NT2/D1 (cell line): ENCODE results near the gene CFAP20DC.

Experiments
- SUZ12 ChIP-seq: IDR thresholded peaks from 2 replicates; pipeline ENCODE4 v1.6.1; 2011; ENCODE audit not compliant: insufficient read length, insufficient read depth; ENCODE audit errors: extremely low read depth
- YY1 ChIP-seq: IDR thresholded peaks from 2 replicates; pipeline ENCODE4 v1.6.1; 2011; ENCODE audit not compliant: insufficient read length, insufficient read depth
- ZNF274 ChIP-seq: IDR thresholded peaks from 2 replicates; pipeline ENCODE4 v1.6.1; 2011; ENCODE audit warnings: mild to moderate bottlenecking, low read depth, low read length

- TF ChIP-seq YY1: no peak
- no peak for TF ChIP-seq SUZ12
- TF ChIP-seq ZNF274: no peak
Measured at GRCh38 chr3:58801541-58801940, 248.3 kb downstream of the CFAP20DC start.
